ENCODE measurements around the gene FGD4.

DNA sequence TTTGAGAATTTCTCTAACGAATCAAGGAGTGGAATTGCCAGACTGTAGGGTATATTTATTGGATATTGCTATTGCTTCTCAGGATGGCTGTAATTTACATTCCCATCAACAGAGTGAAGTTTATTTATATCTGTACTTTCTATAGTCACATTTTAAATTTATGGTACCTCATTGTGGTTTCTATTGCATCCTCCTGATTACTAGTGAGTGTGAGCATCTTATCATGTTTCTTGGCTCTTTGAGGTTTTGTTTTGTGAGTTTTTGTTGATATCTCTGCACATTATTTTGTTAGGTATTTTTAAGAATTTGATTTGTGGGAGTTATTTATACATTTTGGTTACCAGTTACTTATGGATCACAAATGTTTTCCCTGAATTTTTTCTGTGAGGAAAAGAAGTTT is 293.7 kb downstream of the FGD4 start:
- TF ChIP-seq, protein P1, sequence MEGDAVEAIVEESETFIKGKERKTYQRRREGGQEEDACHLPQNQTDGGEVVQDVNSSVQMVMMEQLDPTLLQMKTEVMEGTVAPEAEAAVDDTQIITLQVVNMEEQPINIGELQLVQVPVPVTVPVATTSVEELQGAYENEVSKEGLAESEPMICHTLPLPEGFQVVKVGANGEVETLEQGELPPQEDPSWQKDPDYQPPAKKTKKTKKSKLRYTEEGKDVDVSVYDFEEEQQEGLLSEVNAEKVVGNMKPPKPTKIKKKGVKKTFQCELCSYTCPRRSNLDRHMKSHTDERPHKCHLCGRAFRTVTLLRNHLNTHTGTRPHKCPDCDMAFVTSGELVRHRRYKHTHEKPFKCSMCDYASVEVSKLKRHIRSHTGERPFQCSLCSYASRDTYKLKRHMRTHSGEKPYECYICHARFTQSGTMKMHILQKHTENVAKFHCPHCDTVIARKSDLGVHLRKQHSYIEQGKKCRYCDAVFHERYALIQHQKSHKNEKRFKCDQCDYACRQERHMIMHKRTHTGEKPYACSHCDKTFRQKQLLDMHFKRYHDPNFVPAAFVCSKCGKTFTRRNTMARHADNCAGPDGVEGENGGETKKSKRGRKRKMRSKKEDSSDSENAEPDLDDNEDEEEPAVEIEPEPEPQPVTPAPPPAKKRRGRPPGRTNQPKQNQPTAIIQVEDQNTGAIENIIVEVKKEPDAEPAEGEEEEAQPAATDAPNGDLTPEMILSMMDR (IDR thresholded peaks at IDR 0.05), result no peak
- TF ChIP-seq POLR2A (IDR thresholded peaks at IDR 0.05), result no peak
